Right kidney (tissue), 1 donor: Measurements from ENCODE around the gene SNRNP27.

Source experiments
- DNase-seq: peaks from one replicate; pipeline ENCODE4 v3.0.0-alpha.2; 2016

The SNRNP27 gene

DNA sequence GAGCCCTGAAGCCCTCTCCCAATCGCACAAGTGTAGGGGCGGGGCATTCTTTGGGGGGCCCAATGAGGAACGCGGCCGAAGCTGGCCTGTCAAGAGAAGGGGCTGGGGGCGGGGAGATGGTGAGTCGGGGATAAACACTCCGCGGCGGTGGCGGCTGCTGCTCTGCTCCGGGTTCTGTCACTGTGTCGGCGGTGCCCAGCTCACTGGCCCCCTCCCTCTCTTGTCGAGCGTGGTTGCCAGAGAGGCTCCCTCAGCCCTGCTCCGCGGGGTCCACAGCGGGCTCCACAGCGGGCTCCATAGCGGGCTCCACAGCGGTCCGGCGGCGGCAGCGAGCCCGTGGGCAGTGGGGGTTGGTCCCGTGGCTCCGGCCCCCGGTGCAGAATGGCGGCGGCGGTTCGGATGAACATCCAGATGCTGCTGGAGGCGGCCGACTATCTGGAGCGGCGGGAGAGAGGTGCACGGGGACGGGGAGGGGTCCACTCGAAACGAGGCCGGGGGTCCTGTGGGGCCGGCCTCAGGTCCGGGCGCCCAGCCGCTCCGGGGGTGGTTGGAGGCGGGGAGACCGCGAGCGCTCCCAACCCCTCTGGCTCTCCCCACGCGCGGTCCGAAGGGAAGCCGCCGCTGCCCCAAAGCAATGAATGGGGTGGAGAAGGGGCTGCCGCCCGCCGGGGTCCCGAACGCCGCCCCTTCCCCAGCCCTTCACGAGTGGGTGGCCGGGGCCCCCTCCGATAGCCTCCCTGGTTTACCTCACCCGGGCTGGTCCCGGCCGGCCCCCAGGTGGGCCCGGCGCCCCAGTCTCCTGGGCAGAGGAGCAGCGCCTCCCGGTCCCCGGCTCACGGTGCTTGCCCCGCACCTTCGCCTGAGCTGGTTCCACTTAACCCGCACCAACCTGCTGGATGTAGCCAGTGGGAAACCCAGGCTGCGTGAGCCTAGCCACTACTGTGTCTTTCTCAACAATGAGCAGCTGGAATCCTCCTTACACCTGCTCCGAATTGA, 21.5 kb downstream of the SNRNP27 start, which contains the start of gene MXD1:
Gene MXD1 (plus strand): TSS at position 160 of the 996 bp plus-strand sequence. CDS start 222 bp downstream, at position 382.
- DNase-seq, result peak; percentile 91

DNA sequence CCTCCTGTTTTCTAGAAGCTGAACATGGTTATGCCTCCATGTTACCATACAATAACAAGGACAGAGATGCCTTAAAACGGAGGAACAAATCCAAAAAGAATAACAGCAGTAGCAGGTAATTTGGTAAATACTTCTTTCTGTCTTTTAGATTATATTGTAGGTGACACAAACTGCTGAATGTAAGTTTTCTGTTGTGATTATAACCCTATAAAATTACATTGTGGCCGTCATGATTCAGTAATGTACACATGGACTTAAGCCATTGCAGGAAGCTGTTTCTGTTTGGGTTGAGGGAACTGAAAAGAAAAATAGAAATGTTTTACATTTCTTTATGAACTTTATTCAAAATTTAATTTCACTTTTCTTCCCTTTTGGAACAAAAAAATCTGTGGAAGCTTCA, 22.4 kb downstream of the SNRNP27 start:
- DNase-seq, result no peak

DNA sequence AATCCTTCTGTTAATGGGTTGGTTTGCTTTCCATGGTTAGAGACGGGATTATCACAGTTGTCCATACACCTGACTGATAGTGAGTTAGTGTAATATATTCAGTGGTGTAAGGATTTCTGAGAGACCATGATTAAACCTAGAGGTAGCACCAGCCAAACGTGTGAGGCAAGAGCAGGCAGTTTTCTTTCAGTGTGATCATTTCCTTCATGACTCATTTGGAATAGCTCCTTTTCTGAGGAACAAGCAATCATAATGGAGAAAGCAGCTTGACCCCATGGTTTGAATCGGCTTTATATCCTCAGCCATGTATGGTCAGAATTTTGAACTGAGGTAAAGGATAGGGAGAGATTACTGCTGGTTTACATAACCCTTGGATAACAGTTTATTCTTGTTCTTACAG, 24.1 kb downstream of the SNRNP27 start:
- DNase-seq, result no peak

DNA sequence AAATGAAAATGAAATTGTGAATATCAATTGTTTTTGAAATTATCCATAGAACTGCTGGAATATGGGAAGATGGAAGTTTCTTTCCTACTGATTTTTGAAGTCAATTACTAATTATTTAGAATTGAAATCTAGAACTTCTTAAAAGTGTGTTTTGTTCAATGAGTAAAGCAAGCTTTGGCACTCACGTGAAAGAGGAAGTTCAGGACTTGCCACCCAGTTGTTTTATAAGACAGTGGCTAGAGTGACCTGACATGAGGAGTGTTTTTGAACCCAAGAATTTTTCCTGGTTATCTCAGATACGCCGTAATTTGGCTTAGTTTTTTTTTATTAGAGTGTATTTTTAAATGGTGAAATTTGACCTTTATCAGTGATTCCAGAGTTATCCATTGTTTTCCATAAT, 24.6 kb downstream of the SNRNP27 start:
- no peak for DNase-seq

DNA sequence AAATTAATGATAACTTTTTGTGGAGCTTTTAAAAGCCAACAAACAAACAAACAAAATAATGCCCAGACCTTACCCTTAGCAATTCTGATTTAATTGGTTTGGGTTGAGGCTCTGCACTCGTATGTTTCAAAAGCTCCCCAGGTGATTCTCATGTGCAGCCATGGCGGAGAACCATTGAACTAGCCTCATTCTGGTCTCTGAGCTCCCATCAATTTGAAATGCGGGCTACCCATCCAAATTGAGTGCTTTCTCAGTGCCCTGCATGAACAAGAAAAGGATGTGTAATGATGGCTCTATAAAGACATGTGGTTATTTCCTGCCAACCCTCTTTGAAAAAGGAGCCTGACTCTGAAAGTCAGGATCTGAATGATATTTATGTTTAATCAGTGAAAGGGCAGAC, 29.4 kb downstream of the SNRNP27 start:
- no peak for DNase-seq

DNA sequence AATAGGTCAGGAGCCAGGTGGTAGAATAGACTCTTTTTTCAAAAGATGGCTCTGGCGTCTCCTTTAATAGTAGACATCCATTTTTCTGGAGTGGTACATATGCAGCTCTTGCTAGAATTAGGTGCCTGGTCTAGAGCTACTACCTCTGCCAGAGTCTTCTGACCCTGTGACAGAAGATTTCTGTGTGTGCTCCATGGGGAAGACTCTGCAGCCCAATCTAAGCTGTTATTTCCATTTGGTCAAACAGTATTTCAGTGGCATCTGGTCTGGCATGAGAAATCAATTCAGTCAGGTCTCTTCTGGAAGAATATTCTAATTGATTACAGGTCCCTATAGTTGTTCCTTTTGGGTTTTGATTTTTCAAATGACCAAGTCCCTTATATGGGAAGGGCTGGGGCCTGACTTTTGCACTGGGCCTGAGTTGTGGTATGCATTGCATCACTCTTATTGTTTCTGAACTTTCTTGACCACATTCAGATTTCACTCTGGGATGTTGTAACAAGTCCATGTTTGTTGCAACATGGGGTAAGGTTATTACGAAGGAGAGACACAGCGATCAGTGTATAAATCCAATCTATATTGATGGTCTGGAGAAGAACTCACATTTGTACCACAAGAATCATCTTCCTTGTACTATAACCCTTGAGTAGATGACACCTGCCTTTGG, 33.2 kb downstream of the SNRNP27 start:
- DNase-seq, result no peak

DNA sequence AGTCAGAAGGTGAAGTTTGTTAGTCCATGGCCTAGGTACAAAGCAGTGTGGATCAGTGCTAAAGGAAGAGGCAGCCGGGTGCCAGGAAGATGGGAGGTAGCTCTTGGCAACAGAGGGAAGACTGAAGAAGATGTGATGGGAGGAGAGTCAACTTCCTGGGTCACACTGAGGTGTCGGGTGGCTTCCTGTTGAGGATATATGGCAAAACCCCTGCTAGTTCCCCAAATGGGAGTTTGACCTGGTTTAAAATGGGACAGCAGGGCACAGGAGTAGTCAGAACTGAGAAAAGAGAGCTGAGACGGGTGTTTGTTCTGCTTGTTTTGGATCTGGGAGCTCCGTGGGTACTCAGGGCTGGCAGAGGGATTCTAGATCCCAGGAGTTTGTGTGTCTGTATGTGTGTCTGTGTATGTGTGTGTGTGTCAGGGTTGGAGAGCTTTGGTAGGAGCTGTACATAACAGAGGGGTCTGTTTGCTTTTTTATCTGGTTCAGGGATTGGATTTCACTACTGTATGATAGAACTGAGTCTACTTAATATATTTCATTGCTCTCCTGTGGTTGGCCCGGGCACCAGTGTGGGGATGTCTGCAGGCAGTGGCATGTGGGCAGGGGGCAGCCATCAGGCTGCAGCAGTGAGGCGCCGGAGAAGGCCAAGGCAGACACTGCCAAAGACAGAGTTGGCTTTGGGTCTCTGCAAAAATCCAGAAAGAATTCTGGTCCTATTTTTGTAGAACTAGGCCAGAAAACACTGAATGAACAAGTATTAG, 38.3 kb downstream of the SNRNP27 start:
- DNase-seq, result no peak

DNA sequence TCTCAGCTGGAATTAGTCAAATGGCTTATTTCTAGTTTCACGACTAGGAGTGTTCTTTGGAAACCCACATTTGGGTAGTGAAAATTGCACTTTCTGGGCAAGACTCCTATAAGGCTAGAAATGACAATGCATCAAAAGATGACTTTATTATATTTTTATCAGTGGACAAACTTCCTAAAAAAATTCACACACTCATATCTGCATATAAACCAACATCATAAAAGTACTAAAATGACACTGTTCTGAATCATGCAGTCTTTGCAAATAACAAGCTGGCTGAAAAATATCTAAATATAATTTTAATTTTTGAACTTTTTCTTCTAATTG, 38.8 kb downstream of the SNRNP27 start:
- DNase-seq, result no peak

DNA sequence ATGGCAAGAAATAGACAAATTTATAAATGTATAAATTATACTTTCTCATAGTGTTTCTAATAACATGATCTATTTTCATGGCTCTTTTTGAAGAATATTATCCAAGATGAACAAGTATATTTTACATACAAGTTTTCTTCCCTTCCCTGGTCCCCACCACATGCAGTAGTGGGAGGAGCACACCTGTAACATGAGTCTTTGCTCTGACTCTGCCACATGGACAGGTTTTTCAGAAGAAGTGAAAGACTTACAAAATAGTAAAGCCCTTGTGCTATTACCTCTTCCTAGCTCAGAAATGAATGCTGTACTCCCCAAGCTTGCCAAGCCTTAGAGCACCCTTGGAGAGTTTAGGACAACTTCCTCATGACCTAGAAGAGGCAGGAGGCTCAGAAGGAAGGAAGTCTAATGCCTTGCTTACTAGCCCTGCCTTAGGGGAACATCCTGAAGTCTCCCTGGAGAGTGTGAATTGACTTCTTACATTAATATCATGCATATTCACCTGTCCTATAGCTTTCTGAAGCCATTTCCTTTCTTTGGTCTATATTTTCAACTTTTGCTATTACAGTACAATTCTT, 39.6 kb downstream of the SNRNP27 start:
- DNase-seq, result no peak

DNA sequence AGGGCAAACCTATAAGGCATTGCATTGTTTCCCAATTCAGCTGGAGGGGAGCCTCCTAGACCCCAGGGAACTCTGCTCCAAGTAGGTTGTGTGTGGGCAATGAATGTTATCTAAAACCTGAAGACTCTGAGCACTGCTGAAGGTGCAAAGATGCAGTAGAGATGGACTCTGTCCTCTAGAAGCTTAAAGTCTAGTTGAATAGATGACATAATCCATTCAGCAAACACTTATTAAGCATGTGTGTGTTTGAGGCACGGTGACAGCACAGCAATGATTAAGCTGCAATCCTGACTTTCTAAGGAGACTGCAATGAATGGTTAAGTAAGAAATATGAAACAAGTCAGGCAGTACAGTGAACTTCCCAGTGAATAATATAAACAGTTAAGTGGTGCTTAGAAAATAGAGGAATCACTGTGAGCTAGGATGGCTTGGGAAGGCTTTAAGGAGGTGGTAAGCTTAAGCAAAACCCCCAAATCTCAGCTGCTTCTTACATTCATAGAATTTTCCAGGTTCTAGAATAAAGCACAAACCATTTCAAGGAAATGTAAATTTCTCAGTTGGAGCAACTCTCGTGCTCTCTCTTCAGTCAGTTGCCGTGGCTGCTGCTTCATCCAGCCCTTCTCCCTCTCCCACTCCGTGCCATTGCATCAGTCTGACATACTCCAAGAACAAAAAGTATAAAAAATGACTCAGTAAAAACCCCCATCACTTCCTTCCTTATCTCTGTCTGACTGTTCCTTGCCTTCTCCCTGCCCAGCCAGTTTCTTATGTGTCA, 40.3 kb downstream of the SNRNP27 start:
- no peak for DNase-seq

DNA sequence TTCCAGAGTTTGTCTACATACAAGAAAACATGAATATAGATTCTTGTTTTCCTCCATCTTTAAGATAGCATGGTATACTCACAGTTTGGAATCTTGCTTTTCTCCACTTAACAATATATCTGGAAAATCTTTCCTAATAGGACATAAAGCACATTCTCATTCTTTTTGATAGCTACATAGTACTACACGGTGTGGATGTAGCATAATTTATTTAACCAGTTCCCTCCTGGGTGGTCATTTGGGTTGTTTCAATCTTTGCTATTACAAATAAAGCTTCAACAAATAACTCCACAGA, 40.8 kb downstream of the SNRNP27 start:
- DNase-seq, result no peak

DNA sequence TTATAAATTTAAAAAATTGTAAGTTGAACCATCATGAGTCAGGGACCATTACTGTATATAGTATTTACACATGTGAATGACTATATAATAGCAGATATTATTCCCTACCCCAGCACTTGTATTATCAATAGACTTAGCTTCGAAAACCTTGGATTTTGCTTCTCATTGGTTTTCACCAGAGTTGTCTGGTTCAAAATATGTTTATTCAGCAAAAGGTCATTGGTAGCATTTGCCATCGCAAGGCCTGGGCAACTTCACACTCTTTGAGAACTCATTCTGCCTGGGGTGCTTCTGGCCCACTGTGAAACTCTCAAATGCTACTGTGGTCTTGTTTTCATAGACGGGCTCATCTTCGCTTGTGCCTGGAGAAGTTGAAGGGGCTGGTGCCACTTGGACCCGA, 41.3 kb downstream of the SNRNP27 start:
- no peak for DNase-seq

DNA sequence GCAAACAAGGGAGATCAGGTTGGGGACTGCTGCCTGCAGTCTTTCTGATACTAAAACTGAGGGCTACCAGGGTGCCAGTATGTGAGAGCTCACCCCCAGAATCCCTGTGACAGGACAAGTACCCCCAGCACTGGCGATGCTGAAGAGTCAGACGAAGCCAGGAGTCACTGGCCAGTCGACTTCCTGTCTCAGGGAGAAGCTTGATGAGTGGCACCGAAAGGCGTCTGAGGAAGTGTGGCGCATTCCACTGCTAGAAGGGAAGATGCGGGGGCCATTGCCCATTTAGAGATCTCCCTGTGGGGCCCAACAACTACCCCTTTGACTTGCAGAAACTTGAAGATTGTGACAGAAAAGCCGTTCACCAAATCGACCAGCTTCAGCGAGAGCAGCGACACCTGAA, 43.1 kb downstream of the SNRNP27 start:
- DNase-seq, result no peak

DNA sequence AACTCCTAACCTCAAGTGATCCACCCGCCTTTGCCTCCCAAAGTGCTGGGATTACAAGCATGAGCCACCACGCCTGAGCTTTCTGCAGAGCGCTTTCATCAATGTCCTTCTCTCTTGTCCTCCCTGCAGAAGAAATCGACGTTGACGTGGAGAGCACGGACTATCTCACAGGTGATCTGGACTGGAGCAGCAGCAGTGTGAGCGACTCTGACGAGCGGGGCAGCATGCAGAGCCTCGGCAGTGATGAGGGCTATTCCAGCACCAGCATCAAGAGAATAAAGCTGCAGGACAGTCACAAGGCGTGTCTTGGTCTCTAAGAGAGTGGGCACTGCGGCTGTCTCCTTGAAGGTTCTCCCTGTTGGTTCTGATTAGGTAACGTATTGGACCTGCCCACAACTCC, 44.2 kb downstream of the SNRNP27 start:
- DNase-seq, result no peak

DNA sequence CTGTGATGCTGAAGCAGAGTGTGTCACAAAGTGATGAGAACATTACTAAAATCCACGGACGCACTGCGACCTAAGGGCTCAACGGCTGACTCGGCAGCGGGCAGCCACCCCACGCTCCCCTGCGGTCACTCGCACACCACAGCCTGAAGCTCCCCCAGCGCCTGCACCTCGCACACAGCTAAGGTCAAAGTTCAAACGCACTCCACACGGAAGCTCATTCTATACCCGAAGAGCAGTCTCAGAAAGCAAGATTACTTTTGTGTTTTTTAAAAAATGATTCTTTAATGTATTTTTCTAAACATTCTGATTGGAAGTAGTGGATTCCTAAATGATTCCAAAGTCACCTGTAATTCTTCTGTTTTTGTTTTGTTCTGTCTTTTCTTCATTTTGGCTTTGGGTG, 46.0 kb downstream of the SNRNP27 start:
- DNase-seq, result no peak

DNA sequence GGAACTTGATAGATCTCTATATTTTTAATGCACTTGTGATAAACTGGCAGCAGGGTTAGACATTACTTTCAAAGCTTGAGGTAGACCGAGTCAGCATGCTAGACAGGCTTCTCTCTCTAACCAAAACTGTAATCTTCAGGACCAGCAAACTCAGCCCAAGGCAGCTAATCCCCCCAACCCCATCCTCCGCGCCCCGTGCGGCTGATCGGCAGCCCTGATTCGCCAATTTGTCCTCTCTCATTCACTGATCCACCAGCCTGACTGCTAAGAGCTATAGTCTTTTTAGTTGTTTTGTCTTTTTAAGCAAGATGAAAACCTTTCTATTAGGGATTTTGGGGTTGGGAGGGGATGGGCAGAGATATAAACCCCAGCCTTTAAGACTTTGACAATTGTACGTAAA, 46.9 kb downstream of the SNRNP27 start:
- DNase-seq, result no peak

DNA sequence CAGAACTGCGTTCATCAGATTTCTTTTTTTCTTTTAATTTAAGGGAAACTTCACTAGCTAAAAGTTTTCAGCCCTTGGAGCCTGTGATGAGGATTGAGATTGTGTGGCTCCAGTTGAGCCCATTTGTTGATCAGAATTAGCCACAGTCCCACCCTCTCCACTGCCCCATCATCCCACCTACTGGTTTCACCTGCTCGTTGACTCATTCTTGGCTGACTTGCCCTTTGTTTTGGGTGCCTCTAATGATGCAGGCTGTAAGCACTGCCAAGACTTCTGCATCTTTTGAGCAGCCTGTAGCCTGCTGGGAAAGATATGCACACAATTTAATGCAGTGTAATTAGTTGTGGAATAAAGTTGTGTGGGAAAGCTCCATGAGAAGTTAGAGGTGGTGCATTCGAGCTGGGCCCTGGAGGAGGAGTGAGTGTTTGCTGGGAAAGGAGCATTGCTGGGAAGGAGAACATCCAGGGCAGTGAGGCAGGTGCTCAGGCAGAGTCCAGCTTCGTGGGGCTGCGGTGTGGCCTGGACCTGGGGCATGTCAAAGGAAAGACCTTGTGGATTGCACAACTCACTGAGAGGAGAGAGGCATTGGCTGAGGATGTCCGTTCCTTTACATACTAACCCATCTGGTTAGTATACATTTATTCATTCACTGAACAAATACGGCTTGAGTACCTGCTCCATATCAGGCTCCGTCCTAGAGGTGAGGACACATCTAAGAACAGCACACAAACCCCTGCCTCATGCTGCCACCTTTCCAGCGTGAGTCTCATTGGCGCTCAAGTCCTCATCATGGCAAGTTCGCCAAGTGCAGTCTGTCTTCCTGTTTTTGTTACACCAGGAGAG, 49.5 kb downstream of the SNRNP27 start:
- DNase-seq, result no peak

DNA sequence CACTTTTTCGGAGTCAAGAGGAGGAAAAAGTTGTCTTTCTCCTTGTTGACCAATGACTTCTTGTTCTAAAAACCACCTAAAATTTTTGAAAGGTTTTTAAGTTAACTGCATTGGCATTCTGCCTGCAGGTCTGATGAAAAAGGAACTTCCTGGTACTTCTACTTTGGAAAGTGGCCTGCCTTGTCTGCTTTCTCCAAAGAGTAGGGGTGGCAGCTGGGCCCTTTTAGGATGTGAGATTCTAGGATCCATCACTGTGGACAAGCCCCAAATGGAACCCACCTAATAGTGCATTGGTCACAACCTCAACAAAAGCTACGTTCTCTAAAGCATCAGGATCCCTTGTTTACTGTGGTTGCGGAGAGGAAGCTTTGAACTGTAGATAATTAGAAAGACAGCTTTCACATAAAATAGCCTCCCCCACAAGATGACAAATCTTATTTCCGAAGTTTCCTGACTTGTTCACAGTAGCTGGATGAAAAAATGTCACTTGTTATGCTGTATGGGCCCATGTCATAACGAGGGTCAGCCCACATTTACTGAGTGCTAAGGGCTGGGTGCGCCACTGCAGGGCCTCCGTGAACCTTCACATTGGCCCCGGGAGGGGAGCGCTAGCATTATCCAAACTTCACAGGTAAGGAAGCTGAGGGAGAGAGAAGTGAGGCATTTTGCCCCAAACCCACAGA, 50.2 kb downstream of the SNRNP27 start:
- no peak for DNase-seq

DNA sequence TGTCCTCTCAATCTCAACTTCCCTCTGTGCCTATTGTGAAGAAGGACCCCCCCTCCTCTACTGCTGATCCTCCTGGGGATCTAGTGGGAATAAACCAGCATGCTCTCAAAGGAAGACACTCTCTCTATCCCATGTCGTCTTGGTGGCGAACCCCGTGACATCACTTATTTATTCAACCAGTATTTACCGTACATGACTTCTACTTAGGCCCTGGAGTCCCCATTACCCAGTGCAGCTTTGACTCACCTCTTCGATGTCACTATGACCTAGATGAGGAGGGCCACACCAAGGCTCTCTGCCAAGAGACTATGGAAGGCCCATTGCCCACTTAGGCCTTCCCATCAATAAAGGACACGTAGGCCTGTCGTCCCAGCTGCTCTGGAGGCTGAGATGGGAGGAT, 51.0 kb downstream of the SNRNP27 start:
- no peak for DNase-seq

DNA sequence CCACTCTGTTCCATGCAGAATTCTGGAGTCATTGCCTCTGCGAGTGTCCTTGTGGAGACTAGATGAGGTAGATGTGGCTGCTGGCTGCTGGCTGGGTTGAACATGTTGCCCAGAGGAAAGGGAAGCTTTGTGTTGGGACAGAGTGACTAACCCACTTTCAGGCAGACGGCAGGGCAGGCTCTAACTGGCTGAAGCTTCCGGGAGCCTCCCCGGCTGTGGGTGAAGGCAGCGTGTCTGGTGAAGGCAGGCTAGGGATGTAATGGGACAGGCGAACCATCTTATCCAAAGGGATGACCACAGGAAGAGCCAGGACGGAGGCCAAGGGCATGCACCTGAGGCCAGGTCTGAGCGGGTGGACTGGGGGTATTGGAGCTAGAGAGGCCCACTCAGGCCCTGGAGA, 51.7 kb downstream of the SNRNP27 start:
- no peak for DNase-seq

DNA sequence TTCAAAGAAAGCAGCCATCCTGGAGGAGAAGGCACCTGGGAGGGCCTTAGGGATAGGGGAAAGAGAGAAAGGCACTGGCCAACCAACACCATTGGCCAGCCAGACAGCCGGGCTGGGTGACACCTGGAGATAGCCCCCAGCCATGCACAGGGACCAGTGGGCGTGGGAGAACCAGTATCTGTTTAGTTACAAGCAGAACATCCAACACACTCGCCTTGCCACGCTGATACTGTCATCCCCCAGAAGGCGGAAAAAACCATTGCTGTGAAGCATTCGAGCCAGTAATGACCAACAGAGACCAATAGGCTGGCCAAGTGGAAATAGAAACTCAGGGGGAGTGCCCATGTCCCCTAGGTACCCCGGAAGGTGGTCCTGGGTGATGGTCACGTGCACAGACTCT, 52.2 kb downstream of the SNRNP27 start:
- no peak for DNase-seq
